Prostate gland (tissue), 2 donors: ENCODE results near the gene EFR3B.

ENCODE experiments used
- POLR2A ChIP-seq: fragments of 450-650 bp; IDR thresholded peaks from one replicate; pipeline ENCODE4 v1.6.1; 2016; ENCODE audit warnings: antibody characterized with exemption, mild to moderate bottlenecking
- POLR2AphosphoS5 ChIP-seq: sonication (generic); formaldehyde crosslinking; IDR thresholded peaks from one replicate; pipeline ENCODE4 v1.6.1; 2017; ENCODE audit warnings: antibody characterized with exemption
- TF ChIP-seq, protein P1 (sequence below), 4 experiments: fragments of 200-600 bp in 2 of 4; fragments of 450-650 bp in 2 of 4; sonication (generic) in 2 of 4; IDR thresholded peaks; 1 replicate in 3 of 4; 2 replicates in 1 of 4; pipeline ENCODE4 v1.5.1; 2016 to 2019; ENCODE audit warnings: antibody characterized with exemption in 4 of 4, mild to moderate bottlenecking in 2 of 4, moderate library complexity in 2 of 4

DNA sequence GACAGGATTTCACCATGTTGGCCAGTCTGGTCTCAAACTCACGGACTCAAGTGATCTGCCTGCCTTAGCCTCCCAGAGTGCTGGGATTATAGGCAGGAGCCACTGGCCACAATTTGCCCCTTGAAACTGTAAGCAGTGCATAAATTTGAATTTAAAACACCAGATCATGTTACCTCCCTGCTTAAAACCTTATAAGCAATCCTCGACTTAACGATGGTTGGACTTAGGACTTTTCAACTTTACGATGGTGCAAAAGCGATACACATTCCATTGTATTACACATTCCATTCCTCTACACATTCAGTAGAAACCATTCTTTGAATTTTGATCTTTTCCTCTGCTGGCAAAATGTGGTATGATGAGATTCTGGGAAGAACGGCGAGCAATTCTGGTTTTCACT, 23.2 kb upstream of the EFR3B start:
- TF ChIP-seq POLR2A (no peak), POLR2AphosphoS5 (no peak)
- TF ChIP-seq, protein P1, sequence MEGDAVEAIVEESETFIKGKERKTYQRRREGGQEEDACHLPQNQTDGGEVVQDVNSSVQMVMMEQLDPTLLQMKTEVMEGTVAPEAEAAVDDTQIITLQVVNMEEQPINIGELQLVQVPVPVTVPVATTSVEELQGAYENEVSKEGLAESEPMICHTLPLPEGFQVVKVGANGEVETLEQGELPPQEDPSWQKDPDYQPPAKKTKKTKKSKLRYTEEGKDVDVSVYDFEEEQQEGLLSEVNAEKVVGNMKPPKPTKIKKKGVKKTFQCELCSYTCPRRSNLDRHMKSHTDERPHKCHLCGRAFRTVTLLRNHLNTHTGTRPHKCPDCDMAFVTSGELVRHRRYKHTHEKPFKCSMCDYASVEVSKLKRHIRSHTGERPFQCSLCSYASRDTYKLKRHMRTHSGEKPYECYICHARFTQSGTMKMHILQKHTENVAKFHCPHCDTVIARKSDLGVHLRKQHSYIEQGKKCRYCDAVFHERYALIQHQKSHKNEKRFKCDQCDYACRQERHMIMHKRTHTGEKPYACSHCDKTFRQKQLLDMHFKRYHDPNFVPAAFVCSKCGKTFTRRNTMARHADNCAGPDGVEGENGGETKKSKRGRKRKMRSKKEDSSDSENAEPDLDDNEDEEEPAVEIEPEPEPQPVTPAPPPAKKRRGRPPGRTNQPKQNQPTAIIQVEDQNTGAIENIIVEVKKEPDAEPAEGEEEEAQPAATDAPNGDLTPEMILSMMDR (IDR thresholded peaks at IDR 0.05), result no peak
